ENCODE data around the gene SKAP2. TPM values are rescaled to one million over a fixed set of nuclear protein-coding genes. Genes with fewer than 3 reads are reported as not detected.

Gene SKAP2
- polyA plus RNA-seq, 1 donor from 2014 or later: 3.6 TPM

DNA sequence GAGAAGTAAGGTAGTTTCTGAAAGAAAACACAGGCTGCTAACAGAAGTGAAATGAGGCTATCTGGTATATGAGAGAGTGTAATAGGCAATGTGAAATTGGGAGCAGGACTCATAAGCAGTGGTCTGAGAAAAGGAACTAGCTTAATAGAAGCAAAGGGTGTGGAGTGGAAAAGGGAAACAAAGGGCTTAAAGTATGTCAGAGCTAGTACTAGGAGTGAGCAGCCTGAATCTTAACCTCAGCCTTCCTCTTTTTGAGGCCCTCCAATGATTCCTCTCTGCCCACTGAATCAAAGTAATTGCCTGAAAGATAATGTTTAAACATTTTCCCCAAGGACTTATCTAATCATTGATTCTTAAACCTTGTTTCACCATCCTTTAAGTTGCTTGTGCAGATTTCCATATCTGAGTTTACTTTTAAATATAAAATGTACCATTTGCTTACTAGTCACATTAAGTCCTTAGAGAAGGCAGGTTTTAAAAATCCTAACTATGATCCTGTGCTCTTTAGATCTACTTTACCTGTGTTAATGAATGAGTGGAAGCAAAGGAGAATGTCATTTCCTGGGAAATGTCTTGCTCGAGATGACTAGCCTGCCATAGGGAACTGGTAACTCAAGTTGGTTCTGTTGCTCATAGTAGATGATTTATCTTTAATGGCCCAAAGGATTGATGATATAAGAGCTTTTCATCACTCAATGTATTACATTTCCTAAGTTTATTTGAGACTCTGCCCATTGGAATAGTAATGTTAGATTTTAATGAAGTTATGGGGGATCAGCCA, 155.0 kb downstream of the SKAP2 start:
- Histone ChIP-seq H3K9ac (ENCODE audit: low read length) (no peak overlapping the region), H3K9me3 (ENCODE audit: low read length) (no peaks in the 10 kb centered on the region), H2AFZ (ENCODE audit: low read depth, low read length) (no peak overlapping the region), H3K4me2 (ENCODE audit: low read length) (no peak overlapping the region), H4K20me1 (ENCODE audit: insufficient read depth) (no peaks in the 10 kb centered on the region), H3K27ac (ENCODE audit: low read length) (no peak overlapping the region), H3K4me3 (ENCODE audit: low read length) (no peak overlapping the region), H3K36me3 (ENCODE audit: insufficient read depth, low read length) (no peaks in the 10 kb centered on the region), H3K27me3 (ENCODE audit: insufficient read depth, low read depth, low read length) (no peaks in the 10 kb centered on the region), H3F3A (ENCODE audit: insufficient read depth, low read length, poor library complexity, severe bottlenecking) (no peaks in the 10 kb centered on the region), H3K79me2 (replicated peaks; ENCODE audit: insufficient read depth, low read length) (no peaks in the 10 kb centered on the region), H3K9me2 (ENCODE audit: insufficient read depth, low read length) (no peaks in the 10 kb centered on the region)
- no peak for TF ChIP-seq MXI1 (conservative IDR thresholded peaks at IDR 0.05; ENCODE audit: poor library complexity, severe bottlenecking)
- TF ChIP-seq EZH2 (IDR thresholded peaks at IDR 0.05; ENCODE audit: borderline replicate concordance, insufficient read depth, low read length, poor library complexity, severe bottlenecking): no peak
- no peak for TF ChIP-seq POLR2AphosphoS5 (IDR thresholded peaks at IDR 0.05)
- TF ChIP-seq, protein P1, sequence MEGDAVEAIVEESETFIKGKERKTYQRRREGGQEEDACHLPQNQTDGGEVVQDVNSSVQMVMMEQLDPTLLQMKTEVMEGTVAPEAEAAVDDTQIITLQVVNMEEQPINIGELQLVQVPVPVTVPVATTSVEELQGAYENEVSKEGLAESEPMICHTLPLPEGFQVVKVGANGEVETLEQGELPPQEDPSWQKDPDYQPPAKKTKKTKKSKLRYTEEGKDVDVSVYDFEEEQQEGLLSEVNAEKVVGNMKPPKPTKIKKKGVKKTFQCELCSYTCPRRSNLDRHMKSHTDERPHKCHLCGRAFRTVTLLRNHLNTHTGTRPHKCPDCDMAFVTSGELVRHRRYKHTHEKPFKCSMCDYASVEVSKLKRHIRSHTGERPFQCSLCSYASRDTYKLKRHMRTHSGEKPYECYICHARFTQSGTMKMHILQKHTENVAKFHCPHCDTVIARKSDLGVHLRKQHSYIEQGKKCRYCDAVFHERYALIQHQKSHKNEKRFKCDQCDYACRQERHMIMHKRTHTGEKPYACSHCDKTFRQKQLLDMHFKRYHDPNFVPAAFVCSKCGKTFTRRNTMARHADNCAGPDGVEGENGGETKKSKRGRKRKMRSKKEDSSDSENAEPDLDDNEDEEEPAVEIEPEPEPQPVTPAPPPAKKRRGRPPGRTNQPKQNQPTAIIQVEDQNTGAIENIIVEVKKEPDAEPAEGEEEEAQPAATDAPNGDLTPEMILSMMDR (IDR thresholded peaks at IDR 0.05; ENCODE audit: poor library complexity, severe bottlenecking): no peak
- TF ChIP-seq EP300 (conservative IDR thresholded peaks at IDR 0.05; ENCODE audit: poor library complexity, severe bottlenecking): no peak
- TF ChIP-seq, protein P2, sequence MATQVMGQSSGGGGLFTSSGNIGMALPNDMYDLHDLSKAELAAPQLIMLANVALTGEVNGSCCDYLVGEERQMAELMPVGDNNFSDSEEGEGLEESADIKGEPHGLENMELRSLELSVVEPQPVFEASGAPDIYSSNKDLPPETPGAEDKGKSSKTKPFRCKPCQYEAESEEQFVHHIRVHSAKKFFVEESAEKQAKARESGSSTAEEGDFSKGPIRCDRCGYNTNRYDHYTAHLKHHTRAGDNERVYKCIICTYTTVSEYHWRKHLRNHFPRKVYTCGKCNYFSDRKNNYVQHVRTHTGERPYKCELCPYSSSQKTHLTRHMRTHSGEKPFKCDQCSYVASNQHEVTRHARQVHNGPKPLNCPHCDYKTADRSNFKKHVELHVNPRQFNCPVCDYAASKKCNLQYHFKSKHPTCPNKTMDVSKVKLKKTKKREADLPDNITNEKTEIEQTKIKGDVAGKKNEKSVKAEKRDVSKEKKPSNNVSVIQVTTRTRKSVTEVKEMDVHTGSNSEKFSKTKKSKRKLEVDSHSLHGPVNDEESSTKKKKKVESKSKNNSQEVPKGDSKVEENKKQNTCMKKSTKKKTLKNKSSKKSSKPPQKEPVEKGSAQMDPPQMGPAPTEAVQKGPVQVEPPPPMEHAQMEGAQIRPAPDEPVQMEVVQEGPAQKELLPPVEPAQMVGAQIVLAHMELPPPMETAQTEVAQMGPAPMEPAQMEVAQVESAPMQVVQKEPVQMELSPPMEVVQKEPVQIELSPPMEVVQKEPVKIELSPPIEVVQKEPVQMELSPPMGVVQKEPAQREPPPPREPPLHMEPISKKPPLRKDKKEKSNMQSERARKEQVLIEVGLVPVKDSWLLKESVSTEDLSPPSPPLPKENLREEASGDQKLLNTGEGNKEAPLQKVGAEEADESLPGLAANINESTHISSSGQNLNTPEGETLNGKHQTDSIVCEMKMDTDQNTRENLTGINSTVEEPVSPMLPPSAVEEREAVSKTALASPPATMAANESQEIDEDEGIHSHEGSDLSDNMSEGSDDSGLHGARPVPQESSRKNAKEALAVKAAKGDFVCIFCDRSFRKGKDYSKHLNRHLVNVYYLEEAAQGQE (IDR thresholded peaks at IDR 0.05; ENCODE audit: borderline replicate concordance): no peak
- TF ChIP-seq SMC3 (conservative IDR thresholded peaks at IDR 0.05; ENCODE audit: poor library complexity): no peak
- TF ChIP-seq RAD21 (conservative IDR thresholded peaks at IDR 0.05): no peak
- TF ChIP-seq TAF1 (IDR thresholded peaks at IDR 0.05; ENCODE audit: low read depth): no peak

DNA sequence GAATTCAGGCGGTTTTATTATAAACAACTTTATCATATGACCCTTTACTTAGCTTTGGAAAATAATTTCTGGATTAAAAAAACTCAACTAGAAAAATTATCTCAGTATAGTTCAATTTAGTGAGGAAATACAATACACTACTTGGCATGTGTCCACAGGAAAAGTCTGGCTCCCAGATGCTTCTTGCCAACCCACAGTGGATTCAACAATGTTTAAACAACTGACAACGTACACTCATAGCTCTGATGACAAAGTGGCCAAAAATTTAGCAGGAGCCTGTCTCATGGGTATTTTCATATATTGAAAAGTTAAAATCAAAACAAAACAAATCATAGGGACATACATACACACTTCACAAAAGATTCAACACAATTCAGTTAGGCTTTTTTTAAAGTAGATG, 158.8 kb downstream of the SKAP2 start:
- Histone ChIP-seq H3K9ac (ENCODE audit: low read length) (no peak overlapping the region), H2AFZ (ENCODE audit: low read depth, low read length) (no peak overlapping the region), H3K27ac (ENCODE audit: low read length) (no peak overlapping the region), H3K4me2 (ENCODE audit: low read length) (no peak overlapping the region), H3K9me3 (ENCODE audit: low read length) (no peaks in the 10 kb centered on the region), H3K79me2 (replicated peaks; ENCODE audit: insufficient read depth, low read length) (no peaks in the 10 kb centered on the region), H3K27me3 (ENCODE audit: insufficient read depth, low read depth, low read length) (no peaks in the 10 kb centered on the region), H3K36me3 (ENCODE audit: insufficient read depth, low read length) (no peaks in the 10 kb centered on the region), H3K9me2 (ENCODE audit: insufficient read depth, low read length) (no peaks in the 10 kb centered on the region), H4K20me1 (ENCODE audit: insufficient read depth) (no peaks in the 10 kb centered on the region), H3K4me3 (ENCODE audit: low read length) (no peak overlapping the region), H3F3A (ENCODE audit: insufficient read depth, low read length, poor library complexity, severe bottlenecking) (no peaks in the 10 kb centered on the region)
- TF ChIP-seq, protein P2 (IDR thresholded peaks at IDR 0.05; ENCODE audit: borderline replicate concordance): no peak
- TF ChIP-seq TAF1 (IDR thresholded peaks at IDR 0.05; ENCODE audit: low read depth) (no peak), MXI1 (conservative IDR thresholded peaks at IDR 0.05; ENCODE audit: poor library complexity, severe bottlenecking) (no peak), RAD21 (conservative IDR thresholded peaks at IDR 0.05) (no peak), SMC3 (conservative IDR thresholded peaks at IDR 0.05; ENCODE audit: poor library complexity) (no peak), EP300 (conservative IDR thresholded peaks at IDR 0.05; ENCODE audit: poor library complexity, severe bottlenecking) (no peak), POLR2AphosphoS5 (IDR thresholded peaks at IDR 0.05) (no peak)
- TF ChIP-seq, protein P1 (IDR thresholded peaks at IDR 0.05; ENCODE audit: poor library complexity, severe bottlenecking): no peak
